GM23338 (cell line): ENCODE data around the gene TGOLN2.

ENCODE experiments used
- EZH2 ChIP-seq: fragments of 200-600 bp; sonication (generic); IDR thresholded peaks from one replicate; pipeline ENCODE4 v1.8.0; 2017; ENCODE audit warnings: antibody characterized with exemption, mild to moderate bottlenecking, low read depth; ENCODE audit not compliant: unreplicated experiment
- ZNF331 ChIP-seq: fragments of 250-450 bp; sonication (Bioruptor Pico); IDR thresholded peaks from 2 replicates; pipeline ENCODE4 v1.5.0; 2020; ENCODE audit warnings: low read depth, mild to moderate bottlenecking, moderate library complexity
- TF ChIP-seq, protein P1 (sequence below), 2 experiments: fragments of 200-600 bp in 1 of 2; sonication (generic) in 1 of 2; conservative IDR thresholded peaks; 2 replicates each; pipeline versions ENCODE4 v1.5.1 to v1.6.1; 2016 to 2017; ENCODE audit warnings: antibody characterized with exemption in 2 of 2, low read depth in 2 of 2, mild to moderate bottlenecking in 2 of 2, moderate library complexity in 1 of 2

DNA sequence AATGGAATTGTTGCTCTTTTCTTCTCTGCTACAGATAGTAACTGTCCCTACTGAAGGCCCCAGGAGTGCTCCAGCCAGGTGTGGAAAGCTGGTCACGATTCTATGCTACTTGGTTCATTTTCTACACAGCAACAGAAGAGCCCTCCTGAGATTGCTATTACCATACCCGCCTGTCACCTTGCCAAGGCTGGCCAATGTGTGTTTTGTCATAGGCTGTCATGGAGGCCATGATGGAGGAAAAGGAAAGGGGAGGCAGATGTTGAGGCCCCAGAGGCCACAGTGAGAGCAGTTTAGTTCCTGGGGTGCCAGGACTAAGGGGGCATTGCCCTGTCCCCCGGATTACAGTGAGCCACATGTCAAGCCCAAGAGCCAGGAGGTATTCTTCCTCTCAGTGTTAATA is 27.7 kb upstream of the TGOLN2 start:
- no peak for TF ChIP-seq ZNF331 (CRISPR knock-in tag)
- TF ChIP-seq EZH2: no peak
- TF ChIP-seq, protein P1, sequence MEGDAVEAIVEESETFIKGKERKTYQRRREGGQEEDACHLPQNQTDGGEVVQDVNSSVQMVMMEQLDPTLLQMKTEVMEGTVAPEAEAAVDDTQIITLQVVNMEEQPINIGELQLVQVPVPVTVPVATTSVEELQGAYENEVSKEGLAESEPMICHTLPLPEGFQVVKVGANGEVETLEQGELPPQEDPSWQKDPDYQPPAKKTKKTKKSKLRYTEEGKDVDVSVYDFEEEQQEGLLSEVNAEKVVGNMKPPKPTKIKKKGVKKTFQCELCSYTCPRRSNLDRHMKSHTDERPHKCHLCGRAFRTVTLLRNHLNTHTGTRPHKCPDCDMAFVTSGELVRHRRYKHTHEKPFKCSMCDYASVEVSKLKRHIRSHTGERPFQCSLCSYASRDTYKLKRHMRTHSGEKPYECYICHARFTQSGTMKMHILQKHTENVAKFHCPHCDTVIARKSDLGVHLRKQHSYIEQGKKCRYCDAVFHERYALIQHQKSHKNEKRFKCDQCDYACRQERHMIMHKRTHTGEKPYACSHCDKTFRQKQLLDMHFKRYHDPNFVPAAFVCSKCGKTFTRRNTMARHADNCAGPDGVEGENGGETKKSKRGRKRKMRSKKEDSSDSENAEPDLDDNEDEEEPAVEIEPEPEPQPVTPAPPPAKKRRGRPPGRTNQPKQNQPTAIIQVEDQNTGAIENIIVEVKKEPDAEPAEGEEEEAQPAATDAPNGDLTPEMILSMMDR (conservative IDR thresholded peaks at IDR 0.05; ENCODE audit: low read depth in 2 of 2): no peak
